Activated T-cell treated with anti-CD3 and anti-CD28 coated beads, Interleukin-2, amount 50 U/mL, for 72 hours (primary cell): ENCODE results near the gene MMP25. TPM values are rescaled to one million over a fixed set of nuclear protein-coding genes. Genes with fewer than 3 reads are reported as not detected.

Source experiments
- total RNA-seq, 2 donors: library from RNA; stranded (reverse); gene quantifications; one replicate each; pipeline ENCODE4 v1.2.3, GENCODE V29; 2022

Gene MMP25
- total RNA-seq, 2 donors from 2014 or later = 2.3 to 5.2 TPM

Other genes starting within 250 kb of the MMP25 start
- under 1 TPM in 1 of 2 donors, not detected in 1; 0.29 TPM for gene PRSS41, start 248.1 kb upstream of the MMP25 start, total RNA-seq
- gene PRSS21, start 229.3 kb upstream of the MMP25 start, total RNA-seq = 10 to 100 TPM in 1 of 2 donors, 1 to 10 TPM in 1; 2.4 to 10.3 TPM
- 1 to 10 TPM; 3.9 to 8.5 TPM for gene ZG16B, start 216.3 kb upstream of the MMP25 start, total RNA-seq
- gene PRSS22, start 188.4 kb upstream of the MMP25 start, total RNA-seq = 1 to 10 TPM in 1 of 2 donors, not detected in 1; 1.1 TPM
- gene FLYWCH2, start 163.3 kb upstream of the MMP25 start, total RNA-seq = 10 to 100 TPM; 26.4 to 29.1 TPM
- 10 to 100 TPM; 68.5 to 76.4 TPM for gene FLYWCH1, start 134.6 kb upstream of the MMP25 start, total RNA-seq
- under 1 TPM; 0.12 TPM for gene KREMEN2, start 82.3 kb upstream of the MMP25 start, total RNA-seq
- gene PAQR4, start 77.2 kb upstream of the MMP25 start, total RNA-seq = 10 to 100 TPM; 31.9 to 40.0 TPM
- 100 to 1,000 TPM in 1 of 2 donors, 10 to 100 TPM in 1; 96.1 to 112 TPM for gene PKMYT1, start 66.1 kb upstream of the MMP25 start, total RNA-seq
- under 1 TPM in 1 of 2 donors, not detected in 1; 0.14 TPM for gene CLDN9, start 33.6 kb upstream of the MMP25 start, total RNA-seq
- gene CLDN6, start 28.4 kb upstream of the MMP25 start, total RNA-seq = not detected
- gene TNFRSF12A, start 26.2 kb upstream of the MMP25 start, total RNA-seq = 1 to 10 TPM; 3.9 to 4.0 TPM
- 10 to 100 TPM; 27.6 to 32.8 TPM for gene HCFC1R1, start 22.6 kb upstream of the MMP25 start, total RNA-seq
- gene THOC6, start 22.5 kb upstream of the MMP25 start, total RNA-seq = 10 to 100 TPM; 49.1 to 50.9 TPM
- gene BICDL2, start 9.6 kb upstream of the MMP25 start, total RNA-seq = under 1 TPM in 1 of 2 donors, not detected in 1; 0.30 TPM
- 1,000 to 10,000 TPM; 1,427 to 2,251 TPM for gene IL32, start 19.1 kb downstream of the MMP25 start, total RNA-seq
- gene ZSCAN10, start 52.7 kb downstream of the MMP25 start, total RNA-seq = under 1 TPM; 0.28 to 0.48 TPM
- under 1 TPM; 0.12 to 0.28 TPM for gene ZNF205, start 66.0 kb downstream of the MMP25 start, total RNA-seq
- 10 to 100 TPM; 12.2 to 16.3 TPM for gene ZNF213, start 88.5 kb downstream of the MMP25 start, total RNA-seq
- gene OR1F1, start 141.6 kb downstream of the MMP25 start, total RNA-seq = under 1 TPM in 1 of 2 donors, not detected in 1; 0.35 TPM
- gene ZNF200, start 188.6 kb downstream of the MMP25 start, total RNA-seq = 10 to 100 TPM; 14.8 to 15.5 TPM
- under 1 TPM; 0.14 to 0.21 TPM for gene MEFV, start 210.1 kb downstream of the MMP25 start, total RNA-seq
- gene ZNF263, start 236.9 kb downstream of the MMP25 start, total RNA-seq = 10 to 100 TPM; 26.0 to 30.7 TPM